K562 (cell line): ENCODE data around the gene OR14A2. TPM values are rescaled to one million over a fixed set of nuclear protein-coding genes. Genes with fewer than 3 reads are reported as not detected.

Experiments
- ATAC-seq: fragments of 200-7000 bp; cut with Tn5 transposase; 3 replicates; pipeline ENCODE4 v1.9.1; 2020; ENCODE audit warnings: moderate library complexity
- BruUV-seq: library from RNA; stranded (reverse); fragments of 400-500 nt; replicated peaks from 2 replicates; lab custom pipeline; 2021; lab: Mats Ljungman, UMichigan
- CTCF ChIA-PET: fragments of 300-600 bp; formaldehyde crosslinking; extraction: SDS; loops from one replicate; lab custom pipeline; 2021; ENCODE audit warnings: low intra/inter-chr PET ratio; lab: Yijun Ruan, JAX
- POLR2A ChIA-PET: fragments of 300-600, 350-650 bp; sonication (Branson Sonifier 250); formaldehyde crosslinking; extraction: SDS; loops from one replicate; lab custom pipeline; 2021; ENCODE audit warnings: antibody characterized with exemption, inconsistent platforms; lab: Yijun Ruan, JAX
- DNase-seq, 4 experiments: peaks; one replicate each; pipeline versions ENCODE4 v3.0.0 to v3.0.0-alpha.2; 2011 to 2018; ENCODE audit warnings: low spot score in 3 of 4, mixed read lengths in 3 of 4; ENCODE audit errors: extremely low read depth in 1 of 4
- FAIRE-seq: peaks from 2 replicates; lab custom pipeline; 2011; peaks lifted over from hg19 to GRCh38; lab: Jason Lieb, UNC
- H2AFZ ChIP-seq: 2 replicates; pipeline ENCODE4 v1.6.0; 2011; ENCODE audit warnings: low read depth, low read length, control low read depth, inconsistent platforms
- H3K27ac ChIP-seq: fragments of 200-600 bp; 3 replicates; pipeline ENCODE4 v1.8.0; 2011; ENCODE audit warnings: low read depth, mild to moderate bottlenecking, control low read depth, inconsistent platforms, low read length, moderate library complexity, mixed read lengths; ENCODE audit errors: extremely low read depth
- H3K27me3 ChIP-seq, 2 experiments: fragments of 300-600 bp in 1 of 2; 2 replicates in 1 of 2; 3 replicates in 1 of 2; pipeline versions ENCODE4 v1.6.0 to v1.8.0; 2011; ENCODE audit warnings: inconsistent platforms in 2 of 2, low read length in 2 of 2, mild to moderate bottlenecking in 1 of 2, mixed read lengths in 1 of 2, moderate library complexity in 1 of 2; ENCODE audit not compliant: control insufficient read depth in 2 of 2, insufficient read depth in 2 of 2
- H3K36me3 ChIP-seq: fragments of 300-600 bp; 3 replicates; pipeline ENCODE4 v1.8.0; 2011; ENCODE audit warnings: mild to moderate bottlenecking, low read length, inconsistent platforms; ENCODE audit not compliant: control insufficient read depth, insufficient read depth
- H3K4me1 ChIP-seq, 2 experiments: fragments of 200-600 bp in 1 of 2; replicated peaks in 1 of 2; 2 replicates in 1 of 2; 3 replicates in 1 of 2; pipeline versions ENCODE4 v1.5.1 to v1.8.0; 2011; ENCODE audit warnings: inconsistent platforms in 2 of 2, low read length in 2 of 2, mild to moderate bottlenecking in 1 of 2, mixed read lengths in 1 of 2, moderate library complexity in 1 of 2; ENCODE audit not compliant: control insufficient read depth in 2 of 2, insufficient read depth in 2 of 2
- H3K4me2 ChIP-seq: 2 replicates; pipeline ENCODE4 v1.6.1; 2011; ENCODE audit warnings: low read length, control low read depth, inconsistent platforms, mixed read lengths; ENCODE audit not compliant: insufficient read depth
- H3K4me3 ChIP-seq: fragments of 200-600 bp; sonication (generic), shearing (Covaris generic); 2 replicates; pipeline ENCODE4 v1.5.1; 2016; ENCODE audit warnings: control low read depth, inconsistent platforms
- H3K79me2 ChIP-seq: fragments of 200-600 bp; 3 replicates; pipeline ENCODE4 v1.8.0; 2011; ENCODE audit warnings: low read length, inconsistent platforms; ENCODE audit not compliant: control insufficient read depth, insufficient read depth
- H3K9ac ChIP-seq, 2 experiments: 2 replicates each; pipeline versions ENCODE4 v1.6.0 to v1.6.1; 2011; ENCODE audit warnings: low read depth in 2 of 2, low read length in 2 of 2, control low read depth in 1 of 2, inconsistent platforms in 1 of 2, mild to moderate bottlenecking in 1 of 2, mixed read lengths in 1 of 2; ENCODE audit not compliant: insufficient read depth in 1 of 2
- H3K9me1 ChIP-seq: one replicate; pipeline ENCODE4 v1.6.0; 2011; ENCODE audit warnings: inconsistent platforms, mild to moderate bottlenecking, low read length, moderate library complexity; ENCODE audit not compliant: control insufficient read depth, insufficient read depth
- H3K9me3 ChIP-seq: replicated peaks from 2 replicates; pipeline ENCODE4 v1.5.1; 2011; ENCODE audit warnings: low read depth, low read length, inconsistent platforms; ENCODE audit not compliant: control insufficient read depth, insufficient read depth
- H4K20me1 ChIP-seq: replicated peaks from 2 replicates; pipeline ENCODE4 v1.6.1; 2011; ENCODE audit warnings: low read length, inconsistent platforms, mixed read lengths; ENCODE audit not compliant: control insufficient read depth, insufficient read depth
- CUX1 ChIP-seq: fragments of 200-800 bp; sonication (Bioruptor generic); IDR thresholded peaks from 2 replicates; pipeline ENCODE4 v1.6.1; 2016; ENCODE audit warnings: missing genetic modification characterization, missing compliant biosample characterization
- DDX20 ChIP-seq: fragments of 450-650 bp; IDR thresholded peaks from 2 replicates; pipeline ENCODE4 v1.6.1; 2016; ENCODE audit warnings: missing genetic modification characterization, low read depth, mild to moderate bottlenecking, missing compliant biosample characterization, moderate library complexity
- HDAC8 ChIP-seq: fragments of 450-650 bp; IDR thresholded peaks from 2 replicates; pipeline ENCODE4 v1.6.1; 2016; ENCODE audit warnings: mild to moderate bottlenecking, missing genetic modification characterization, moderate library complexity, missing compliant biosample characterization
- HES1 ChIP-seq: fragments of 450-650 bp; IDR thresholded peaks from 2 replicates; pipeline ENCODE4 v1.6.1; 2016; ENCODE audit warnings: low read depth, mild to moderate bottlenecking, moderate library complexity
- MCM2 ChIP-seq: fragments of 450-650 bp; IDR thresholded peaks from 2 replicates; pipeline ENCODE4 v1.6.1; 2017; ENCODE audit warnings: low read depth, mild to moderate bottlenecking
- MYC ChIP-seq, 2 experiments: fragments of 250-450 bp in 1 of 2; sonication (Bioruptor Pico) in 1 of 2; IDR thresholded peaks; 2 replicates each; pipeline versions ENCODE4 v1.5.1 to v1.6.1; 2012 to 2021; ENCODE audit warnings: low read depth in 2 of 2, borderline replicate concordance in 1 of 2, improper control_type of control experiment in 1 of 2, low read length in 1 of 2, mild to moderate bottlenecking in 1 of 2, moderate library complexity in 1 of 2
- NR2C2 ChIP-seq, 2 experiments: fragments of 200-800 bp in 1 of 2; sonication (Bioruptor generic) in 1 of 2; sonication (generic) in 1 of 2; formaldehyde crosslinking in 1 of 2; IDR thresholded peaks; 2 replicates each; pipeline versions ENCODE4 v1.6.1 to v1.8.0; 2016 to 2022; ENCODE audit warnings: mild to moderate bottlenecking in 1 of 2, missing compliant biosample characterization in 1 of 2, missing genetic modification characterization in 1 of 2, missing genetic modification reagents in 1 of 2
- U2AF2 ChIP-seq: fragments of 200-400 bp; formaldehyde crosslinking; optimal IDR thresholded peaks from 2 replicates; pipeline ENCODE3; 2017; ENCODE audit warnings: low read depth, mild to moderate bottlenecking, low read length
- ZBTB7A ChIP-seq: IDR thresholded peaks from 2 replicates; pipeline ENCODE4 v1.6.1; 2011; ENCODE audit warnings: low read depth, mild to moderate bottlenecking, low read length, moderate library complexity, borderline replicate concordance; ENCODE audit not compliant: control insufficient read depth
- ZNF583 ChIP-seq: fragments of 250-450 bp; sonication (Bioruptor Pico); IDR thresholded peaks from 2 replicates; pipeline ENCODE4 v1.4.0; 2020
- WGBS: fragments of 100-300 bp; shearing (Covaris generic); methylation state at CpG from one replicate; pipeline ENCODE4 v1.1.6; 2016; ENCODE audit warnings: low coverage, mixed read lengths; ENCODE audit not compliant: insufficient coverage; ENCODE audit errors: missing lambda C conversion rate; 5-methylcytosine and 5-hydroxymethylcytosine counted together
- in situ Hi-C: fragments of 300-500 bp; cut with MboI; formaldehyde crosslinking; loops from 4 replicates; pipeline ENCODE4 v1.15.0; 2018; ENCODE audit warnings: inconsistent platforms, mixed read lengths
- intact Hi-C: fragments of 100-400 bp; cut with micrococcal nuclease; formaldehyde crosslinking; loops from 2 replicates; pipeline ENCODE4 v1.14.2; 2022
- polyA plus RNA-seq, 8 experiments: library from polyadenylated mRNA; depleted of rRNA in 4 of 8; stranded (reverse) in 5 of 8; unstranded in 3 of 8; fragments of >200 nt; fragmentation: Nextera tagmentation in 2 of 8; fragmentation: Illumina TruSeq in 1 of 8; extraction: Ambion mirVana in 2 of 8; extraction: Trizol in 1 of 8; gene quantifications; 2 replicates each; pipeline versions ENCODE4 v1.2.1 to v1.2.3, GENCODE V29; 2011 to 2014; ENCODE audit warnings: inconsistent platforms in 1 of 8, missing spikeins in 1 of 8
- total RNA-seq, 7 experiments: library from RNA; depleted of rRNA in 6 of 7; stranded (reverse); fragments of >200 nt in 6 of 7; fragmentation: Illumina TruSeq in 2 of 7; extraction: Trizol in 2 of 7; gene quantifications; 2 replicates each; pipeline versions ENCODE4 v1.2.1 to v1.2.3, GENCODE V29; 2011 to 2021; ENCODE audit warnings: low replicate concordance in 1 of 7

Gene OR14A2
- total and polyA plus RNA-seq, 9 of the 15 experiments (the other 6 are each of a cell fraction or from before 2014, with no cell fraction given) = not detected

GRCh38 chr1:247680171-247680570, 67.8 kb downstream of the OR14A2 start (continued):
- no peak for TF ChIP-seq CUX1 (CRISPR knock-in tag)

- FAIRE-seq = no peak
- intact Hi-C loops = loop anchor here (5.0 kb wide), 1 partner anchor 258 kb away; no protein-coding TSS in a partner anchor
- no peak for ATAC-seq
- no peaks in the 10 kb centered on the region for H3K4me1 ChIP-seq
- H3K9me1 ChIP-seq = no peaks in the 10 kb centered on the region
- H2AFZ ChIP-seq = no peak within 1 kb of the TSS
- BruUV-seq = no TSS peak
- no peaks in the 10 kb centered on the region for H3K9me3 ChIP-seq
- H3K79me2 ChIP-seq = no peaks in the 10 kb centered on the region
- no peak for DNase-seq
- H3K9ac ChIP-seq = no peak within 1 kb of the TSS
- no peaks in the 10 kb centered on the region for H3K36me3 ChIP-seq
- in situ Hi-C loops = no loop called here
- no peaks in the 10 kb centered on the region for H3K27me3 ChIP-seq
- H4K20me1 ChIP-seq = no peaks in the 10 kb centered on the region
- H3K27ac ChIP-seq = no peak within 1 kb of the TSS
- ChIA-PET CTCF (interaction anchor here (0.5 kb wide), 1 partner anchor 1053 kb away, joined by 3 read pairs; no protein-coding TSS in a partner anchor), POLR2A (no interaction called here)
- H3K4me2 ChIP-seq = no peak within 1 kb of the TSS
- 0% methylated on average over 1 of the region's 1 CpG for WGBS
- no peak within 1 kb of the TSS for H3K4me3 ChIP-seq
- no peak for TF ChIP-seq MCM2
- no peak for TF ChIP-seq HDAC8 (tag)
- no peak for TF ChIP-seq U2AF2
- no peak for TF ChIP-seq MYC (IDR thresholded peaks at IDR 0.05; ENCODE audit: low read depth, low read length)
- no peak for TF ChIP-seq MYC (CRISPR knock-in tag; IDR thresholded peaks at IDR 0.05; ENCODE audit: borderline replicate concordance, low read depth)
- TF ChIP-seq ZBTB7A = no peak
- no peak for TF ChIP-seq DDX20 (tag)
- TF ChIP-seq HES1 = no peak
- TF ChIP-seq NR2C2 (CRISPR knock-in tag; IDR thresholded peaks at IDR 0.05) = no peak
- no peak for TF ChIP-seq NR2C2 (tag; IDR thresholded peaks at IDR 0.05)
- TF ChIP-seq ZNF583 (CRISPR knock-in tag) = no peak
These were observed 68.3 kb downstream of the OR14A2 start, which contains the start of gene OR13G1 for GRCh38 chr1:247679639-247680038. Gene OR13G1, minus strand, starts transcription at chr1:247679739. Its CDS starts 6,698 bp downstream, at chr1:247673041.
